DOHH2 (cell line): ENCODE measurements around the gene LDLRAD4.

ENCODE experiments used
- H3F3A ChIP-seq: fragments of 200-600 bp; sonication (generic), shearing (Covaris generic); 2 replicates; pipeline ENCODE4 v1.6.0; 2016; ENCODE audit warnings: antibody characterized with exemption, mild to moderate bottlenecking; ENCODE audit not compliant: control insufficient read depth, insufficient read depth
- H3K27ac ChIP-seq: fragments of 200-600 bp; sonication (generic); 2 replicates; pipeline ENCODE4 v1.5.1; 2014; ENCODE audit warnings: low read depth, mild to moderate bottlenecking, low read length, moderate library complexity
- H3K27me3 ChIP-seq: fragments of 200-600 bp; sonication (generic); 2 replicates; pipeline ENCODE4 v1.6.1; 2014; ENCODE audit warnings: mild to moderate bottlenecking, low read length, mixed read lengths; ENCODE audit not compliant: control insufficient read depth
- H3K36me3 ChIP-seq: fragments of 200-600 bp; sonication (generic); 2 replicates; pipeline ENCODE4 v1.6.1; 2014; ENCODE audit warnings: mild to moderate bottlenecking, low read length, moderate library complexity, mixed read lengths; ENCODE audit not compliant: control insufficient read depth
- H3K4me1 ChIP-seq: fragments of 200-600 bp; sonication (generic); 2 replicates; pipeline ENCODE4 v1.6.1; 2014; ENCODE audit warnings: mild to moderate bottlenecking, low read length, mixed read lengths; ENCODE audit not compliant: control insufficient read depth
- H3K4me2 ChIP-seq: fragments of 200-600 bp; sonication (generic); 2 replicates; pipeline ENCODE4 v1.6.0; 2014; ENCODE audit warnings: mild to moderate bottlenecking, low read length, moderate library complexity
- H3K4me3 ChIP-seq: fragments of 200-600 bp; sonication (generic); 2 replicates; pipeline ENCODE4 v1.5.1; 2014; ENCODE audit warnings: mild to moderate bottlenecking, low read length, mixed read lengths
- H3K79me2 ChIP-seq: fragments of 200-600 bp; sonication (generic); 2 replicates; pipeline ENCODE4 v1.6.1; 2014; ENCODE audit warnings: mild to moderate bottlenecking, low read length, mixed read lengths; ENCODE audit not compliant: control insufficient read depth
- H3K9me2 ChIP-seq: fragments of 200-600 bp; sonication (generic); replicated peaks from 2 replicates; pipeline ENCODE4 v1.6.1; 2014; ENCODE audit warnings: mild to moderate bottlenecking, low read length, mixed read lengths; ENCODE audit not compliant: control insufficient read depth
- H3K9me3 ChIP-seq: fragments of 200-600 bp; sonication (generic); 2 replicates; pipeline ENCODE4 v1.6.1; 2014; ENCODE audit warnings: antibody characterized with exemption, low read length, mixed read lengths; ENCODE audit not compliant: control insufficient read depth, insufficient read depth
- H4K20me1 ChIP-seq: fragments of 200-600 bp; sonication (generic); 2 replicates; pipeline ENCODE4 v1.6.0; 2014; ENCODE audit warnings: low read depth, mild to moderate bottlenecking, antibody characterized with exemption, low read length, moderate library complexity; ENCODE audit not compliant: control insufficient read depth, insufficient read depth
- EZH2phosphoT487 ChIP-seq: fragments of 200-600 bp; sonication (generic); IDR thresholded peaks from 2 replicates; pipeline ENCODE4 v1.6.1; 2017; ENCODE audit warnings: borderline replicate concordance, mild to moderate bottlenecking, antibody characterized with exemption, low read length, moderate library complexity, mixed read lengths
- TF ChIP-seq, protein P1 (sequence below): fragments of 200-600 bp; sonication (generic); IDR thresholded peaks from one replicate; pipeline ENCODE4 v1.5.1; 2014; ENCODE audit warnings: antibody characterized with exemption, mild to moderate bottlenecking, low read depth, low read length; ENCODE audit not compliant: poor library complexity, severe bottlenecking

Gene LDLRAD4

DNA sequence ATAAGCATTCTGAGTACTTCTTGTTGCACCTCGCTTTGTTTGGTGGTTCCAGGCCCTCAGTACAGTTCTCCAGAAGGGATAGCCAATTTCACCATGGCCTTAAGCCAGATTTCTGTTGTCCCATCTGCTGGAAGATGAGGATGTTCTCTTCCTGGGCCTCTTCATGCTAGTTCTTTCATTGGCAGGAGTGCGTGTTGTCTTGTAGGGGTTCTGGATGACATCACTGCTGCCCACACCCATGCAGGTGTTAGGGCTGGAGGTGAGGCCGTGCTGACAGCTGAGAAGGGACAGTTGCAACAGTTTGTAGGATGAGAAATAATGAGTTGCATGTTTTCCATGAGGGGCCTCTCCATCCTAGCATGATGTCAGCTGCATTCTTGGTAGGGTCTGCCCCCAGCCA is 142.9 kb downstream of the LDLRAD4 start:
- Histone ChIP-seq H3F3A (no peaks in the 10 kb centered on the region), H3K4me3 (no peak overlapping the region), H3K4me2 (no peak overlapping the region), H3K27ac (no peak overlapping the region), H3K27me3 (0 out of 2 replicates have a peak, but pooled peaks cover 8% of the 10 kb centered on the region), H3K36me3 (no peaks in the 10 kb centered on the region), H3K9me3 (no peaks in the 10 kb centered on the region), H3K4me1 (no peaks in the 10 kb centered on the region), H4K20me1 (no peaks in the 10 kb centered on the region), H3K9me2 (no peaks in the 10 kb centered on the region), H3K79me2 (no peaks in the 10 kb centered on the region)
- TF ChIP-seq EZH2phosphoT487: no peak
- TF ChIP-seq, protein P1, sequence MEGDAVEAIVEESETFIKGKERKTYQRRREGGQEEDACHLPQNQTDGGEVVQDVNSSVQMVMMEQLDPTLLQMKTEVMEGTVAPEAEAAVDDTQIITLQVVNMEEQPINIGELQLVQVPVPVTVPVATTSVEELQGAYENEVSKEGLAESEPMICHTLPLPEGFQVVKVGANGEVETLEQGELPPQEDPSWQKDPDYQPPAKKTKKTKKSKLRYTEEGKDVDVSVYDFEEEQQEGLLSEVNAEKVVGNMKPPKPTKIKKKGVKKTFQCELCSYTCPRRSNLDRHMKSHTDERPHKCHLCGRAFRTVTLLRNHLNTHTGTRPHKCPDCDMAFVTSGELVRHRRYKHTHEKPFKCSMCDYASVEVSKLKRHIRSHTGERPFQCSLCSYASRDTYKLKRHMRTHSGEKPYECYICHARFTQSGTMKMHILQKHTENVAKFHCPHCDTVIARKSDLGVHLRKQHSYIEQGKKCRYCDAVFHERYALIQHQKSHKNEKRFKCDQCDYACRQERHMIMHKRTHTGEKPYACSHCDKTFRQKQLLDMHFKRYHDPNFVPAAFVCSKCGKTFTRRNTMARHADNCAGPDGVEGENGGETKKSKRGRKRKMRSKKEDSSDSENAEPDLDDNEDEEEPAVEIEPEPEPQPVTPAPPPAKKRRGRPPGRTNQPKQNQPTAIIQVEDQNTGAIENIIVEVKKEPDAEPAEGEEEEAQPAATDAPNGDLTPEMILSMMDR: no peak

DNA sequence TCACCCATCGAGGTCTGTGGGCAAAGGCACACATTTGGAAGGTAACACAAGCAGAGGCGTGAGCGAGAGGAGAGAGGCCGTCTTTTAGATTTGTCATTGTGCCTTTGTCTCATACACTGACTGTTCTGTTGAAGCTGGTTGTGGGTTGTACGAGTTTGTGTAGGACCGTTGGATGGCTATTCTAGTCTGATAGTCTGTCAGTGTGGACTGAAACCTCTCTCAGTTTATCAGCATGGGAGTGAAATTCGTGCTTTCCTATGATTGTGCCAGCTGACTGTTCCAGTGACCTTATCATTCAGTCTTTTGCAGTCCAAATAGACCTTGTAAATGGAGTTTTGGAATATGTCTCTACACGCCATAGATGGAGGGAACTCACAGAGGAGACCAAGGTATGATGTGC is 143.5 kb downstream of the LDLRAD4 start:
- no peaks in the 10 kb centered on the region for H4K20me1 ChIP-seq
- no peaks in the 10 kb centered on the region for H3K9me2 ChIP-seq
- H3K27ac ChIP-seq: no peak overlapping the region
- H3F3A ChIP-seq: no peaks in the 10 kb centered on the region
- no peaks in the 10 kb centered on the region for H3K4me1 ChIP-seq
- no peak overlapping the region for H3K4me3 ChIP-seq
- no peak for TF ChIP-seq EZH2phosphoT487
- TF ChIP-seq, protein P1: no peak
- H3K9me3 ChIP-seq: no peaks in the 10 kb centered on the region
- no peak overlapping the region for H3K4me2 ChIP-seq
- no peaks in the 10 kb centered on the region for H3K79me2 ChIP-seq
- H3K36me3 ChIP-seq: no peaks in the 10 kb centered on the region
- H3K27me3 ChIP-seq: 0 out of 2 replicates have a peak, but pooled peaks cover 8% of the 10 kb centered on the region

DNA sequence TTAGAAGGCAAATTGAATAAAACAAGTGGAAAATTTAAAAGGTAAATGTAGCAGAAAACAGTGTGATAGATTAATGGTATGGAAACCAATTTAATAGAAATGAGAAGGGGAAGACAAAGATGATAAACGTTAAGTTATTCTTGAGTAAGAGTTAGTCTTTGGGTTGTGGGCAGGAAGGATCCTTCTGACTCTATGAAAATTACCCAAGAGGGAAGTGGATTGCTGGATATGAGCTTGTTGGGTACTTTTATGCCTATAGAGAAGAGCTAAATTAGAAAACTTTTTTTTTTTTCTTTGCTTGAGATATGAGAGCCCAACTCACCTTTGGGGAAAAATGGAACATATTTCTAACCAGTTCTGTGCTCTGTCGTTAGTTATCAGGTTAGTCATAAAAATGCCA is 144.0 kb downstream of the LDLRAD4 start:
- H3K9me2 ChIP-seq: no peaks in the 10 kb centered on the region

More for the DNA sequence above, 144.0 kb downstream of the LDLRAD4 start:
- Histone ChIP-seq H3K4me2 (no peak overlapping the region), H4K20me1 (no peaks in the 10 kb centered on the region), H3K79me2 (no peaks in the 10 kb centered on the region), H3K36me3 (no peaks in the 10 kb centered on the region), H3K27me3 (0 out of 2 replicates have a peak, but pooled peaks cover 7% of the 10 kb centered on the region), H3K4me3 (no peak overlapping the region), H3K9me3 (no peaks in the 10 kb centered on the region), H3K27ac (no peak overlapping the region), H3K4me1 (no peaks in the 10 kb centered on the region), H3F3A (no peaks in the 10 kb centered on the region)
- TF ChIP-seq, protein P1: no peak
